OCI-LY1 (cell line): ENCODE measurements around the gene FGG.

ENCODE experiments used
- CTCF ChIP-seq: fragments of 200-600 bp; sonication (generic), shearing (Covaris generic); IDR thresholded peaks from 2 replicates; pipeline ENCODE4 v1.5.1; 2017; ENCODE audit warnings: mild to moderate bottlenecking, antibody characterized with exemption, low read length, moderate library complexity, mixed read lengths
- EZH2 ChIP-seq: fragments of 200-600 bp; sonication (generic), shearing (Covaris generic); IDR thresholded peaks from 2 replicates; pipeline ENCODE4 v1.8.0; 2017; ENCODE audit warnings: borderline replicate concordance, mixed run types, mild to moderate bottlenecking, antibody characterized with exemption, low read length, moderate library complexity, mixed read lengths

- TF ChIP-seq CTCF (no peak), EZH2 (no peak)
These were observed 16.6 kb downstream of the FGG start for GRCh38 chr4:154595807-154596206.
